Measurements from ENCODE around the gene KRT6A.

KRT6A gene

GRCh38 chr12:52540531-52540930, 47.5 kb upstream of the KRT6A start:
- Histone ChIP-seq H3K27me3 (ENCODE audit: insufficient read depth, low read length, poor library complexity, severe bottlenecking) (no peaks in the 10 kb centered on the region), H3K4me2 (ENCODE audit: low read depth, low read length, poor library complexity, severe bottlenecking) (no peak overlapping the region), H3K9ac (ENCODE audit: low read depth, low read length, poor library complexity, severe bottlenecking) (no peak overlapping the region), H3K79me2 (ENCODE audit: insufficient read depth, low read length) (no peaks in the 10 kb centered on the region), H4K20me1 (ENCODE audit: insufficient read depth, low read length, poor library complexity, severe bottlenecking) (no peaks in the 10 kb centered on the region), H3F3A (ENCODE audit: low read depth) (no peaks in the 10 kb centered on the region), H3K9me2 (replicated peaks; ENCODE audit: low read depth, low read length) (no peaks in the 10 kb centered on the region), H2AFZ (ENCODE audit: low read length) (no peak overlapping the region), H3K4me1 (ENCODE audit: insufficient read depth, low read length, poor library complexity, severe bottlenecking) (no peaks in the 10 kb centered on the region), H3K4me3 (ENCODE audit: low read length, poor library complexity, severe bottlenecking) (no peak overlapping the region), H3K36me3 (ENCODE audit: insufficient read depth, low read length) (no peaks in the 10 kb centered on the region), H3K9me3 (ENCODE audit: insufficient read depth, low read depth, low read length) (no peaks in the 10 kb centered on the region)
- no peak for TF ChIP-seq EZH2phosphoT487 (IDR thresholded peaks at IDR 0.05; ENCODE audit: borderline replicate concordance)
- TF ChIP-seq CTCF (conservative IDR thresholded peaks at IDR 0.05; ENCODE audit: low read length) = no peak

- H3K79me2 ChIP-seq (ENCODE audit: insufficient read depth, low read length) = no peaks in the 10 kb centered on the region
- no peak overlapping the region for H3K9ac ChIP-seq (ENCODE audit: low read depth, low read length, poor library complexity, severe bottlenecking)
- H3K27me3 ChIP-seq (ENCODE audit: insufficient read depth, low read length, poor library complexity, severe bottlenecking) = no peaks in the 10 kb centered on the region
- no peaks in the 10 kb centered on the region for H3K9me2 ChIP-seq (replicated peaks; ENCODE audit: low read depth, low read length)
- H2AFZ ChIP-seq (ENCODE audit: low read length) = no peak overlapping the region
- TF ChIP-seq EZH2phosphoT487 (IDR thresholded peaks at IDR 0.05; ENCODE audit: borderline replicate concordance) = no peak
- TF ChIP-seq CTCF (conservative IDR thresholded peaks at IDR 0.05; ENCODE audit: low read length) = no peak
- no peak overlapping the region for H3K4me2 ChIP-seq (ENCODE audit: low read depth, low read length, poor library complexity, severe bottlenecking)
- no peaks in the 10 kb centered on the region for H3K4me1 ChIP-seq (ENCODE audit: insufficient read depth, low read length, poor library complexity, severe bottlenecking)
- H3K36me3 ChIP-seq (ENCODE audit: insufficient read depth, low read length) = no peaks in the 10 kb centered on the region
- H4K20me1 ChIP-seq (ENCODE audit: insufficient read depth, low read length, poor library complexity, severe bottlenecking) = no peaks in the 10 kb centered on the region
- H3K9me3 ChIP-seq (ENCODE audit: insufficient read depth, low read depth, low read length) = no peaks in the 10 kb centered on the region
- H3K4me3 ChIP-seq (ENCODE audit: low read length, poor library complexity, severe bottlenecking) = no peak overlapping the region
- H3F3A ChIP-seq (ENCODE audit: low read depth) = no peaks in the 10 kb centered on the region
Observed at GRCh38 chr12:52539821-52540173, 46.7 kb upstream of the KRT6A start.

GRCh38 chr12:52539083-52539820, 46.2 kb upstream of the KRT6A start:
- Histone ChIP-seq H3K9me3 (ENCODE audit: insufficient read depth, low read depth, low read length) (no peaks in the 10 kb centered on the region), H3K4me1 (ENCODE audit: insufficient read depth, low read length, poor library complexity, severe bottlenecking) (no peaks in the 10 kb centered on the region), H3K9me2 (replicated peaks; ENCODE audit: low read depth, low read length) (no peaks in the 10 kb centered on the region), H4K20me1 (ENCODE audit: insufficient read depth, low read length, poor library complexity, severe bottlenecking) (no peaks in the 10 kb centered on the region), H3K79me2 (ENCODE audit: insufficient read depth, low read length) (no peaks in the 10 kb centered on the region), H3K36me3 (ENCODE audit: insufficient read depth, low read length) (no peaks in the 10 kb centered on the region), H3K9ac (ENCODE audit: low read depth, low read length, poor library complexity, severe bottlenecking) (no peak overlapping the region), H3K4me3 (ENCODE audit: low read length, poor library complexity, severe bottlenecking) (no peak overlapping the region), H3K27me3 (ENCODE audit: insufficient read depth, low read length, poor library complexity, severe bottlenecking) (no peaks in the 10 kb centered on the region), H2AFZ (ENCODE audit: low read length) (no peak overlapping the region), H3K4me2 (ENCODE audit: low read depth, low read length, poor library complexity, severe bottlenecking) (no peak overlapping the region), H3F3A (ENCODE audit: low read depth) (no peaks in the 10 kb centered on the region)
- no peak for TF ChIP-seq EZH2phosphoT487 (IDR thresholded peaks at IDR 0.05; ENCODE audit: borderline replicate concordance)
- no peak for TF ChIP-seq CTCF (conservative IDR thresholded peaks at IDR 0.05; ENCODE audit: low read length)
